ENCODE results near the gene RASGRP2.

The RASGRP2 gene

GRCh38 chr11:64755681-64756361, 11.9 kb upstream of the RASGRP2 start:
- no peak for DNase-seq

- DNase-seq = no peak
These were observed 11.1 kb upstream of the RASGRP2 start for GRCh38 chr11:64754919-64755662.

- no peak for DNase-seq
These were observed 10.4 kb upstream of the RASGRP2 start for GRCh38 chr11:64754124-64754918.

- DNase-seq = no peak
These were observed 9.6 kb upstream of the RASGRP2 start for GRCh38 chr11:64753380-64754123.

GRCh38 chr11:64753019-64753379, 9.1 kb upstream of the RASGRP2 start:
- no peak for DNase-seq

GRCh38 chr11:64752175-64752970, 8.4 kb upstream of the RASGRP2 start:
- DNase-seq = no peak

- no peak for DNase-seq
These were observed 7.6 kb upstream of the RASGRP2 start for GRCh38 chr11:64751580-64751979.

GRCh38 chr11:64751136-64751535, 7.2 kb upstream of the RASGRP2 start:
- DNase-seq = no peak

GRCh38 chr11:64750361-64751054, 6.6 kb upstream of the RASGRP2 start:
- DNase-seq = no peak

GRCh38 chr11:64747961-64748665, 4.2 kb upstream of the RASGRP2 start:
- DNase-seq = no peak

GRCh38 chr11:64746486-64746885, 2.5 kb upstream of the RASGRP2 start:
- DNase-seq = no peak

GRCh38 chr11:64745521-64746328, 1.8 kb upstream of the RASGRP2 start:
- DNase-seq = peak; percentile 58

GRCh38 chr11:64745189-64745520, 1.2 kb upstream of the RASGRP2 start:
- DNase-seq = peak; percentile 72

GRCh38 chr11:64744544-64745188, 724 bp upstream of the RASGRP2 start:
- DNase-seq = peak; percentile 56

GRCh38 chr11:64742889-64743590, 902 bp downstream of the RASGRP2 start:
- DNase-seq = peak; percentile 55

- DNase-seq = no peak
These were observed 1.7 kb downstream of the RASGRP2 start for GRCh38 chr11:64742087-64742888.

GRCh38 chr11:64741375-64742086, 2.4 kb downstream of the RASGRP2 start:
- no peak for DNase-seq

All from activated gamma-delta T cell (primary cell).